GM12872 (cell line): Measurements from ENCODE around the gene IFITM1.

ENCODE experiments used
- TF ChIP-seq, protein P1 (sequence below): IDR thresholded peaks from 3 replicates; pipeline ENCODE4 v1.5.1; 2011; ENCODE audit warnings: low read depth, mild to moderate bottlenecking, low read length, moderate library complexity; ENCODE audit not compliant: insufficient read depth

Gene IFITM1

DNA sequence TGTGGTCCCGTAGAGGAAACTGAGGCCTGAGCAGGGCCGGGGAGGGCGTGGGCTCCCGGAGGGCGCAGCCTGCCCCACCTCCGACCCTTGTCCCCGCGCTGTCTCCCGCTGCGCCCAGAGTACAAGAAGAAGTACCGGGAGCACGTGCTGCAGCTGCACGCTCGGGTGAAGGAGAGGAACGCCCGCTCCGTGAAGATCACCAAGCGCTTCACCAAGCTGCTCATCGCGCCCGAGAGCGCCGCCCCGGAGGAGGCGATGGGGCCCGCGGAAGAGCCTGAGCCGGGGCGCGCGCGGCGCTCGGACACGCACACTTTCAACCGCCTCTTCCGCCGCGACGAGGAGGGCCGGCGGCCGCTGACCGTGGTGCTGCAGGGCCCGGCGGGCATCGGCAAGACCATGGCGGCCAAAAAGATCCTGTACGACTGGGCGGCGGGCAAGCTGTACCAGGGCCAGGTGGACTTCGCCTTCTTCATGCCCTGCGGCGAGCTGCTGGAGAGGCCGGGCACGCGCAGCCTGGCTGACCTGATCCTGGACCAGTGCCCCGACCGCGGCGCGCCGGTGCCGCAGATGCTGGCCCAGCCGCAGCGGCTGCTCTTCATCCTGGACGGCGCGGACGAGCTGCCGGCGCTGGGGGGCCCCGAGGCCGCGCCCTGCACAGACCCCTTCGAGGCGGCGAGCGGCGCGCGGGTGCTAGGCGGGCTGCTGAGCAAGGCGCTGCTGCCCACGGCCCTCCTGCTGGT is 33.7 kb upstream of the IFITM1 start:
- TF ChIP-seq, protein P1, sequence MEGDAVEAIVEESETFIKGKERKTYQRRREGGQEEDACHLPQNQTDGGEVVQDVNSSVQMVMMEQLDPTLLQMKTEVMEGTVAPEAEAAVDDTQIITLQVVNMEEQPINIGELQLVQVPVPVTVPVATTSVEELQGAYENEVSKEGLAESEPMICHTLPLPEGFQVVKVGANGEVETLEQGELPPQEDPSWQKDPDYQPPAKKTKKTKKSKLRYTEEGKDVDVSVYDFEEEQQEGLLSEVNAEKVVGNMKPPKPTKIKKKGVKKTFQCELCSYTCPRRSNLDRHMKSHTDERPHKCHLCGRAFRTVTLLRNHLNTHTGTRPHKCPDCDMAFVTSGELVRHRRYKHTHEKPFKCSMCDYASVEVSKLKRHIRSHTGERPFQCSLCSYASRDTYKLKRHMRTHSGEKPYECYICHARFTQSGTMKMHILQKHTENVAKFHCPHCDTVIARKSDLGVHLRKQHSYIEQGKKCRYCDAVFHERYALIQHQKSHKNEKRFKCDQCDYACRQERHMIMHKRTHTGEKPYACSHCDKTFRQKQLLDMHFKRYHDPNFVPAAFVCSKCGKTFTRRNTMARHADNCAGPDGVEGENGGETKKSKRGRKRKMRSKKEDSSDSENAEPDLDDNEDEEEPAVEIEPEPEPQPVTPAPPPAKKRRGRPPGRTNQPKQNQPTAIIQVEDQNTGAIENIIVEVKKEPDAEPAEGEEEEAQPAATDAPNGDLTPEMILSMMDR: no peak

DNA sequence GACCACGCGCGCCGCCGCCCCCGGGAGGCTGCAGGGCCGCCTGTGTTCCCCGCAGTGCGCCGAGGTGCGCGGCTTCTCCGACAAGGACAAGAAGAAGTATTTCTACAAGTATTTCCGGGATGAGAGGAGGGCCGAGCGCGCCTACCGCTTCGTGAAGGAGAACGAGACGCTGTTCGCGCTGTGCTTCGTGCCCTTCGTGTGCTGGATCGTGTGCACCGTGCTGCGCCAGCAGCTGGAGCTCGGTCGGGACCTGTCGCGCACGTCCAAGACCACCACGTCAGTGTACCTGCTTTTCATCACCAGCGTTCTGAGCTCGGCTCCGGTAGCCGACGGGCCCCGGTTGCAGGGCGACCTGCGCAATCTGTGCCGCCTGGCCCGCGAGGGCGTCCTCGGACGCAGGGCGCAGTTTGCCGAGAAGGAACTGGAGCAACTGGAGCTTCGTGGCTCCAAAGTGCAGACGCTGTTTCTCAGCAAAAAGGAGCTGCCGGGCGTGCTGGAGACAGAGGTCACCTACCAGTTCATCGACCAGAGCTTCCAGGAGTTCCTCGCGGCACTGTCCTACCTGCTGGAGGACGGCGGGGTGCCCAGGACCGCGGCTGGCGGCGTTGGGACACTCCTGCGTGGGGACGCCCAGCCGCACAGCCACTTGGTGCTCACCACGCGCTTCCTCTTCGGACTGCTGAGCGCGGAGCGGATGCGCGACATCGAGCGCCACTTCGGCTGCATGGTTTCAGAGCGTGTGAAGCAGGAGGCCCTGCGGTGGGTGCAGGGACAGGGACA is 32.9 kb upstream of the IFITM1 start:
- TF ChIP-seq, protein P1: no peak

DNA sequence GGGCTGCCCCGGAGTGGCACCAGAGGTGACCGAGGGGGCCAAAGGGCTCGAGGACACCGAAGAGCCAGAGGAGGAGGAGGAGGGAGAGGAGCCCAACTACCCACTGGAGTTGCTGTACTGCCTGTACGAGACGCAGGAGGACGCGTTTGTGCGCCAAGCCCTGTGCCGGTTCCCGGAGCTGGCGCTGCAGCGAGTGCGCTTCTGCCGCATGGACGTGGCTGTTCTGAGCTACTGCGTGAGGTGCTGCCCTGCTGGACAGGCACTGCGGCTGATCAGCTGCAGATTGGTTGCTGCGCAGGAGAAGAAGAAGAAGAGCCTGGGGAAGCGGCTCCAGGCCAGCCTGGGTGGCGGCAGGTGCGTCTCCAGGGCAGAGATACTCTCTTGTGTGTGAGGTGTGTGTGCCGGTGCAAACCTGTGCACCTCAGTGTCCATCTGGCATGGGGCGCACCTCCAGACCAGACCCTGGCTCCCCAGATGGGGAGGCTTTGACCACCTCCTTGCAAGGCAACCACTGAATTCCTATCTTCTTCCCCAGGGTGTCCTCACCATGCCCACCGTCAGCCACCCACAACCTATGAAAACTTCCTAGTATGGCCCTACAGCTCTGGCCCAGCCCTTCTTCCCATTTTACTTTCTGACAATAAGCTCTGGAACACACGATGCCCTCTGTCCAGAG is 32.2 kb upstream of the IFITM1 start:
- TF ChIP-seq, protein P1: no peak

DNA sequence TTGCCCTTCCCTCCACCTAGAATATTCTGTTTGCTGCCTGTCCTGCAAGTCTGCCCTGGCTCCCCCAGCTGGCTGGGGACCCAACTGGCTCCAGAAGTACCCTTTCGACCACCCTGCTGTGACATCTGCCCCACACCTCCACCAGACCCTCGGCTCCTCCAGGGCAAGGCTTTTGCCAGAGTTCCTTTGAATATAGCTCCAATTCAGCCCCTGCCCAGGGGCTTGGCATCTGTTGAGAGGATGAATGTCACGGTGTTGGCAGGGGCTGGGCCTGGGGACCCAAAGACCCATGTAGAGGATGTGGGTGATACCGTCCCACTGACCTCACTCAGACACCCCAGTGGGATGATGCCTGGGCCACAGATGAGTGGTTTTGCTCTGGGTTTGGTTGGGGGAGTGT is 31.7 kb upstream of the IFITM1 start:
- TF ChIP-seq, protein P1: no peak

DNA sequence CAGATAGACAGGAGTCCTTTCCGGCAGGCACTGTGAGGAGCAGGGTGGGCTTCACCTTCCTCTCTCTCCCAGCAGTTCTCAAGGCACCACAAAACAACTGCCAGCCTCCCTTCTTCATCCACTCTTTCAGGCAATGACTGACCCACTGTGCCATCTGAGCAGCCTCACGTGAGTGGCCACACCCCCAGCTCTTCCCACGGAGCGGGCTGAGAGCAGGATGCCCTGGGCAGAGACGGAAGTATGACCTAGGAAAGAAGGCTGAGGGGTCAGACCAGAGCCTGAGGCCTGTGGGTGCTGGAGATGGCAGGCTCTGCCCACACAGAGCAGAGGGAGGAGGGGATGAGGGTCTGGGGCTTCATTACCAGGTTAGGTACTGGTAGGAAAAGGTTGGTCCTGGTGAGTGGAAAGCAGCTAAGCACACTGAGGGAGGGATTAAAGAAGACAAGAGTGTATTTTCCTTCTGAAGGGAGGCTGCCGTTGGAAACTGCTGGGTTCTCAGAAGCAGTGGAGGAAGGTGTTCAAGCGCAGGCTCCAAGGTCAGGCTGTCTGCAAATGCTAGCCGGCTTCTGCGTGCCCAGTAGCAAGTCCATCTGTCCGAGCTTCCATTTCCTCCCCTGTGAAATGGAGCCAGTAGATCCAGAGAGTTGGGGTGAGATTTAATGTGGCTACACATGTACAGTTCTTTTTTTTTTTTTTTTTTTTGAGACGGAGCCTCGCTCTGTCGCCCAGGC is 31.0 kb upstream of the IFITM1 start:
- TF ChIP-seq, protein P1: no peak

DNA sequence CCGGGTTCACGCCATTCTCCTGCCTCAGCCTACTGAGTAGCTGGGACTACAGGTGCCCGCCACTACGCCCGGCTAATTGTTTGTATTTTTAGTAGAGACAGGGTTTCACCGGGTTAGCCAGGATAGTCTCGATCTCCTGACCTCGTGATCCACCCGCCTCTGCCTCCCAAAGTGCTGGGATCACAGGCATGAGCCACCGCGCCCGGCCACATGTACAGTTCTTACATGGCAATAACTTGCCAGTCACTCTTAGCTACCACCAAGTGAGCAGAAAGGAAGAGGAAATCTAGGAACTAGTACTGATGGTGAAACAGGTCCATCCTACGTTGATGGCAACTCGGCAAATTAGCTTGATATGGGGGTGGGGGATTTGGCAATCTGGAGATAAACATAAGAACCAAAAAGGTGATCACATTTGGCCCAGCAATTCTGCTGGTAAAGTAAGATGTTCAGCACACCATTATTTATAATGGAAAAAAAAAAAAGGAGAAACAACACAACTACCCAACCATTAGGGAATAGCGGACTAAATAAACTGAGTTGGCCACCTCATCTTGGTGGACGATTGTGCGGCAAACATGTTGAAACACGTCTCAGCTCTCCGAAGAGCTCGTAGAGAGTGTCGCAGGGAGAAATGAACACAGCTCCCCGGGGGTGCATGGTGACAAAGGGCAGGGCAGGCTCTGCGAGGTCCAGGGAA is 30.3 kb upstream of the IFITM1 start:
- TF ChIP-seq, protein P1: no peak
